HepG2 (cell line): Measurements from ENCODE around the gene ACTN4. TPM values are rescaled to one million over a fixed set of nuclear protein-coding genes. Genes with fewer than 3 reads are reported as not detected.
A peak's percentile ranks its signal among the peaks of the same experiment; 100 is the strongest.

Experiments
- AGO2 ChIP-seq: fragments of 200-400 bp; formaldehyde crosslinking; optimal IDR thresholded peaks from 2 replicates; pipeline ENCODE3; 2017; ENCODE audit warnings: mild to moderate bottlenecking, low read depth, low read length, moderate library complexity
- ATM ChIP-seq: fragments of 450-650 bp; IDR thresholded peaks from 2 replicates; pipeline ENCODE4 v1.7.1; 2017; ENCODE audit warnings: mild to moderate bottlenecking, borderline replicate concordance
- HNF4A ChIP-seq: sonication (generic); formaldehyde crosslinking; IDR thresholded peaks from 2 replicates; pipeline ENCODE4 v1.4.0; 2020; ENCODE audit warnings: missing genetic modification reagents
- HNF4G ChIP-seq, 2 experiments: sonication (generic) in 1 of 2; formaldehyde crosslinking in 1 of 2; IDR thresholded peaks; 2 replicates each; pipeline versions ENCODE4 v1.4.0 to v1.6.1; 2011 to 2020; ENCODE audit warnings: borderline replicate concordance in 2 of 2, low read depth in 2 of 2, mild to moderate bottlenecking in 2 of 2, low read length in 1 of 2, missing genetic modification reagents in 1 of 2, moderate library complexity in 1 of 2
- KDM3A ChIP-seq: IDR thresholded peaks from 2 replicates; pipeline ENCODE4 v1.6.1; 2018; ENCODE audit warnings: low read depth, missing compliant biosample characterization
- LCORL ChIP-seq, 2 experiments: fragments of 450-650 bp in 1 of 2; sonication (generic) in 1 of 2; formaldehyde crosslinking in 1 of 2; IDR thresholded peaks; 2 replicates each; pipeline versions ENCODE4 v1.5.0 to v1.6.1; 2017 to 2020; ENCODE audit warnings: antibody characterized with exemption in 1 of 2, missing genetic modification reagents in 1 of 2
- NFATC3 ChIP-seq: sonication (generic); formaldehyde crosslinking; IDR thresholded peaks from 2 replicates; pipeline ENCODE4 v1.5.1; 2020; ENCODE audit warnings: mild to moderate bottlenecking, missing genetic modification reagents
- NFE2 ChIP-seq: sonication (generic); formaldehyde crosslinking; IDR thresholded peaks from 2 replicates; pipeline ENCODE4 v1.4.0; 2020; ENCODE audit warnings: missing genetic modification reagents
- PREB ChIP-seq: sonication (generic); formaldehyde crosslinking; IDR thresholded peaks from 2 replicates; pipeline ENCODE4 v1.4.0; 2020; ENCODE audit warnings: missing genetic modification reagents
- PTBP1 ChIP-seq: fragments of 200-400 bp; formaldehyde crosslinking; IDR thresholded peaks from 2 replicates; pipeline ENCODE4 v1.6.1; 2018; ENCODE audit warnings: low read length, low read depth; ENCODE audit not compliant: poor library complexity, severe bottlenecking
- RBM22 ChIP-seq: fragments of 200-400 bp; formaldehyde crosslinking; optimal IDR thresholded peaks from 2 replicates; pipeline ENCODE3; 2017; ENCODE audit warnings: mild to moderate bottlenecking, low read length, moderate library complexity
- RELA ChIP-seq: sonication (generic); formaldehyde crosslinking; IDR thresholded peaks from 2 replicates; pipeline ENCODE4 v1.4.0; 2020; ENCODE audit warnings: missing genetic modification reagents
- SAFB2 ChIP-seq: sonication (generic); formaldehyde crosslinking; IDR thresholded peaks from 2 replicates; pipeline ENCODE4 v1.5.1; 2020; ENCODE audit warnings: missing genetic modification reagents, low read depth, mild to moderate bottlenecking, borderline replicate concordance
- STAG1 ChIP-seq: sonication (generic); formaldehyde crosslinking; IDR thresholded peaks from 2 replicates; pipeline ENCODE4 v1.4.0; 2020; ENCODE audit warnings: missing genetic modification reagents
- STAT5B ChIP-seq: sonication (generic); formaldehyde crosslinking; IDR thresholded peaks from 2 replicates; pipeline ENCODE4 v1.4.0; 2020; ENCODE audit warnings: missing genetic modification reagents
- SYNCRIP ChIP-seq: fragments of 200-400 bp; formaldehyde crosslinking; IDR thresholded peaks from 2 replicates; pipeline ENCODE4 v1.6.1; 2018; ENCODE audit warnings: mild to moderate bottlenecking, low read depth, low read length; ENCODE audit not compliant: insufficient read depth
- ZBTB7B ChIP-seq: sonication (generic); formaldehyde crosslinking; IDR thresholded peaks from 2 replicates; pipeline ENCODE4 v1.4.0; 2020; ENCODE audit warnings: missing genetic modification reagents
- ZSCAN30 ChIP-seq: sonication (generic); formaldehyde crosslinking; IDR thresholded peaks from 2 replicates; pipeline ENCODE4 v1.5.0; 2020; ENCODE audit warnings: mild to moderate bottlenecking, missing genetic modification reagents
- ZUFSP ChIP-seq: sonication (generic); formaldehyde crosslinking; IDR thresholded peaks from 2 replicates; pipeline ENCODE4 v1.9.0; 2021; ENCODE audit warnings: missing genetic modification reagents, mild to moderate bottlenecking, borderline replicate concordance
- polyA plus RNA-seq, 8 experiments: library from polyadenylated mRNA; depleted of rRNA in 3 of 8; stranded (reverse) in 7 of 8; unstranded in 1 of 8; fragments of >200 nt; fragmentation: Illumina TruSeq in 4 of 8; extraction: Trizol in 4 of 8; gene quantifications; 2 replicates each; pipeline versions ENCODE4 v1.2.1 to v1.2.3, GENCODE V29; 2011 to 2016; ENCODE audit warnings: low read depth in 4 of 8, missing spikeins in 1 of 8, mixed read lengths in 1 of 8; ENCODE audit not compliant: insufficient read depth in 1 of 8
- total RNA-seq, 5 experiments: library from RNA; depleted of rRNA; stranded (reverse); fragments of >200 nt; fragmentation: Illumina TruSeq; extraction: Trizol; gene quantifications; 2 replicates each; pipeline ENCODE4 v1.2.3, GENCODE V29; 2016; ENCODE audit warnings: low read depth in 1 of 5
- TF ChIP-seq, protein P1 (sequence below): IDR thresholded peaks from 2 replicates; pipeline ENCODE4 v1.6.1; 2012; ENCODE audit warnings: inconsistent platforms
- TF ChIP-seq, protein P2 (sequence below): sonication (generic); formaldehyde crosslinking; IDR thresholded peaks from 2 replicates; pipeline ENCODE4 v1.5.0; 2020; ENCODE audit warnings: missing genetic modification reagents
- TF ChIP-seq, protein P3 (sequence below): sonication (generic); formaldehyde crosslinking; IDR thresholded peaks from 2 replicates; pipeline ENCODE4 v1.4.0; 2020; ENCODE audit warnings: missing genetic modification reagents
- TF ChIP-seq, protein P4 (sequence below), 2 experiments: fragments of 450-650 bp in 1 of 2; sonication (generic) in 1 of 2; formaldehyde crosslinking; IDR thresholded peaks; 2 replicates each; pipeline versions ENCODE4 v1.5.0 to v1.8.0; 2020 to 2022; ENCODE audit warnings: mild to moderate bottlenecking in 1 of 2, missing genetic modification reagents in 1 of 2

The ACTN4 gene
- total and polyA plus RNA-seq, 2 of the 13 experiments (the other 11 are each of a cell fraction or from before 2014, with no cell fraction given) = 171 to 192 TPM

DNA sequence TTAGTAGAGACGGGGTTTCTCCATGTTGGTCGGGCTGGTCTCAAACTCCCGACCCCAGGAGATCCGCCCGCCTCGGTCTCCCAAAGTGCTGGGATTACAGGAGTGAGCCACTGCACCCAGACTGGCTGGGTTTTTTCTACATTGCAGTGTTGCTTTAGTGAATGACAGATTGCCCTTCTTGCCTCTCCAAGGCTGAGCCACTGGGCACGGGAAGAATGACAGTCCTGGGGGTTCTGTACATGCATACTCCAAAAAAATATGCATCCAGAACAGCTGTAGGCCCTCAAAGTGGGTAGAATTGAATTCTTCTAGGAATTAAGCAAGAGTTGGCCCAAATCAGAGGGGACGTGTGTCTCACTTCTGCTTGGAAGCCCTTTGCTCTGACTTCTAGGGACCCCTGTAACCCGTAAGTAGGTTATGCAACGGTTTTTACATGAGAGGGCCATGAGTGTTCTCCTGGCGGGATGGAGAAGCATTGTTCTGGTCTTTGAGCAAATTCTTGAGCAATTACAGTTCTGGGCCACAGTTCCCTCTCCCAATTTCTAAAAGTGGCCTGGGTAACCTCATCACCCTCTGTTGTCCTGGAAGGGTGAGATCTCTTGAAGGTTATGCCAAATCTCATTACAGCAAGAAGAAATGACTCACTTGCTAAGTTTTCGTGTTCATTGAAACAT lies 3.6 kb downstream of the ACTN4 start (continued):
- TF ChIP-seq STAG1 (CRISPR knock-in tag) = no peak; the same call in 1 of the 2 replicates
- no peak for TF ChIP-seq ZUFSP
- TF ChIP-seq, protein P1, sequence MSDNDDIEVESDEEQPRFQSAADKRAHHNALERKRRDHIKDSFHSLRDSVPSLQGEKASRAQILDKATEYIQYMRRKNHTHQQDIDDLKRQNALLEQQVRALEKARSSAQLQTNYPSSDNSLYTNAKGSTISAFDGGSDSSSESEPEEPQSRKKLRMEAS = no peak
- no peak for TF ChIP-seq SAFB2
- TF ChIP-seq SYNCRIP = no peak
- TF ChIP-seq HNF4G (IDR thresholded peaks at IDR 0.05; ENCODE audit: borderline replicate concordance, low read depth, low read length) = peak; percentile 54; the same call in 1 of the 2 replicates
- no peak for TF ChIP-seq HNF4G (CRISPR knock-in tag; IDR thresholded peaks at IDR 0.05; ENCODE audit: borderline replicate concordance, low read depth)
- no peak for TF ChIP-seq AGO2
- TF ChIP-seq LCORL (IDR thresholded peaks at IDR 0.05) = no peak
- peak; percentile 59; the same call in 1 of the 2 replicates for TF ChIP-seq LCORL (CRISPR knock-in tag; IDR thresholded peaks at IDR 0.05)
- 0 out of 2 replicates have a peak, but pooled peaks have one; percentile 27 for TF ChIP-seq ZBTB7B (CRISPR knock-in tag)
- TF ChIP-seq, protein P2, sequence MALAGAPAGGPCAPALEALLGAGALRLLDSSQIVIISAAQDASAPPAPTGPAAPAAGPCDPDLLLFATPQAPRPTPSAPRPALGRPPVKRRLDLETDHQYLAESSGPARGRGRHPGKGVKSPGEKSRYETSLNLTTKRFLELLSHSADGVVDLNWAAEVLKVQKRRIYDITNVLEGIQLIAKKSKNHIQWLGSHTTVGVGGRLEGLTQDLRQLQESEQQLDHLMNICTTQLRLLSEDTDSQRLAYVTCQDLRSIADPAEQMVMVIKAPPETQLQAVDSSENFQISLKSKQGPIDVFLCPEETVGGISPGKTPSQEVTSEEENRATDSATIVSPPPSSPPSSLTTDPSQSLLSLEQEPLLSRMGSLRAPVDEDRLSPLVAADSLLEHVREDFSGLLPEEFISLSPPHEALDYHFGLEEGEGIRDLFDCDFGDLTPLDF = no peak
- TF ChIP-seq NFE2 (CRISPR knock-in tag) = no peak
- TF ChIP-seq ZSCAN30 (CRISPR knock-in tag) = no peak
- TF ChIP-seq KDM3A (CRISPR knock-in tag) = no peak
- peak; percentile 26; the same call in 1 of the 2 replicates for TF ChIP-seq HNF4A (CRISPR knock-in tag)
- no peak for TF ChIP-seq RELA (CRISPR knock-in tag)
- TF ChIP-seq PREB = no peak
- peak; percentile 59 for TF ChIP-seq RBM22
- no peak for TF ChIP-seq NFATC3 (CRISPR knock-in tag)
- TF ChIP-seq, protein P3, sequence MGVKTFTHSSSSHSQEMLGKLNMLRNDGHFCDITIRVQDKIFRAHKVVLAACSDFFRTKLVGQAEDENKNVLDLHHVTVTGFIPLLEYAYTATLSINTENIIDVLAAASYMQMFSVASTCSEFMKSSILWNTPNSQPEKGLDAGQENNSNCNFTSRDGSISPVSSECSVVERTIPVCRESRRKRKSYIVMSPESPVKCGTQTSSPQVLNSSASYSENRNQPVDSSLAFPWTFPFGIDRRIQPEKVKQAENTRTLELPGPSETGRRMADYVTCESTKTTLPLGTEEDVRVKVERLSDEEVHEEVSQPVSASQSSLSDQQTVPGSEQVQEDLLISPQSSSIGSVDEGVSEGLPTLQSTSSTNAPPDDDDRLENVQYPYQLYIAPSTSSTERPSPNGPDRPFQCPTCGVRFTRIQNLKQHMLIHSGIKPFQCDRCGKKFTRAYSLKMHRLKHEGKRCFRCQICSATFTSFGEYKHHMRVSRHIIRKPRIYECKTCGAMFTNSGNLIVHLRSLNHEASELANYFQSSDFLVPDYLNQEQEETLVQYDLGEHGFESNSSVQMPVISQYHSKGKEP (CRISPR knock-in tag) = no peak
- TF ChIP-seq, protein P4, sequence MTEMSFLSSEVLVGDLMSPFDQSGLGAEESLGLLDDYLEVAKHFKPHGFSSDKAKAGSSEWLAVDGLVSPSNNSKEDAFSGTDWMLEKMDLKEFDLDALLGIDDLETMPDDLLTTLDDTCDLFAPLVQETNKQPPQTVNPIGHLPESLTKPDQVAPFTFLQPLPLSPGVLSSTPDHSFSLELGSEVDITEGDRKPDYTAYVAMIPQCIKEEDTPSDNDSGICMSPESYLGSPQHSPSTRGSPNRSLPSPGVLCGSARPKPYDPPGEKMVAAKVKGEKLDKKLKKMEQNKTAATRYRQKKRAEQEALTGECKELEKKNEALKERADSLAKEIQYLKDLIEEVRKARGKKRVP (CRISPR knock-in tag; IDR thresholded peaks at IDR 0.05) = no peak
- TF ChIP-seq STAT5B (CRISPR knock-in tag) = no peak
- no peak for TF ChIP-seq ATM
- no peak for TF ChIP-seq PTBP1
